Measurements from ENCODE around the gene CALM1. TPM values are rescaled to one million over a fixed set of nuclear protein-coding genes. Genes with fewer than 3 reads are reported as not detected.
A peak's percentile ranks its signal among the peaks of the same experiment; 100 is the strongest.

Gene CALM1
- total RNA-seq, 2 experiments from 2014 or later = 725 to 733 TPM

- no peaks in the 10 kb centered on the region for H3K9me3 Mint-ChIP-seq
- CTCF ChIA-PET = interaction anchor here (0.7 kb wide), 1 partner anchor 42 kb away, joined by 3 read pairs; no protein-coding TSS in a partner anchor
- no peak overlapping the region for H3K27ac Mint-ChIP-seq
- no peaks in the 10 kb centered on the region for H3K4me1 Mint-ChIP-seq (ENCODE audit: low read depth)
- POLR2A ChIA-PET = interaction anchor here (0.6 kb wide), 1 partner anchor 275 kb away, joined by 3 read pairs; no protein-coding TSS in a partner anchor
- intact Hi-C loops (cut with micrococcal nuclease) = no loop called here
- DNase-seq = no peak
- H3K4me3 Mint-ChIP-seq = no peak overlapping the region
- no peaks in the 10 kb centered on the region for H3K36me3 Mint-ChIP-seq
- H3K27me3 Mint-ChIP-seq = no peaks in the 10 kb centered on the region
These were observed 22.0 kb upstream of the CALM1 start for GRCh38 chr14:90374813-90375212.

- DNase-seq = no peak
- no peak overlapping the region for H3K27ac Mint-ChIP-seq
- H3K4me1 Mint-ChIP-seq (ENCODE audit: low read depth) = no peaks in the 10 kb centered on the region
- POLR2A ChIA-PET = no interaction called here
- CTCF ChIA-PET = no interaction called here
- intact Hi-C loops (cut with micrococcal nuclease) = no loop called here
- no peaks in the 10 kb centered on the region for H3K36me3 Mint-ChIP-seq
- H3K4me3 Mint-ChIP-seq = no peak overlapping the region
- no peaks in the 10 kb centered on the region for H3K9me3 Mint-ChIP-seq
- no peaks in the 10 kb centered on the region for H3K27me3 Mint-ChIP-seq
These were observed 20.9 kb upstream of the CALM1 start for GRCh38 chr14:90375934-90376333.

GRCh38 chr14:90378249-90378648 is 18.6 kb upstream of the CALM1 start:
- Mint-ChIP-seq H3K27ac (no peak overlapping the region), H3K4me1 (ENCODE audit: low read depth) (no peaks in the 10 kb centered on the region), H3K4me3 (no peak overlapping the region), H3K27me3 (no peaks in the 10 kb centered on the region), H3K9me3 (no peaks in the 10 kb centered on the region), H3K36me3 (no peaks in the 10 kb centered on the region)
- ChIA-PET POLR2A (no interaction called here), CTCF (interaction anchor here (7.8 kb wide), 1 partner anchor 21 kb away, joined by 80 read pairs; no protein-coding TSS in a partner anchor)
- intact Hi-C loops (cut with micrococcal nuclease) = no loop called here
- no peak for DNase-seq

- POLR2A ChIA-PET = no interaction called here
- H3K27ac Mint-ChIP-seq = no peak overlapping the region
- intact Hi-C loops (cut with micrococcal nuclease) = no loop called here
- no peak for DNase-seq
- no peak overlapping the region for H3K4me3 Mint-ChIP-seq
- H3K9me3 Mint-ChIP-seq = no peaks in the 10 kb centered on the region
- H3K4me1 Mint-ChIP-seq (ENCODE audit: low read depth) = peaks cover under 1% of the 10 kb centered on the region
- no peaks in the 10 kb centered on the region for H3K27me3 Mint-ChIP-seq
- CTCF ChIA-PET = interaction anchor here (7.8 kb wide), 1 partner anchor 20 kb away, joined by 80 read pairs; no protein-coding TSS in a partner anchor
- no peaks in the 10 kb centered on the region for H3K36me3 Mint-ChIP-seq
These were observed 17.7 kb upstream of the CALM1 start for GRCh38 chr14:90379106-90379505.

GRCh38 chr14:90381011-90381786 is 15.6 kb upstream of the CALM1 start:
- no peak for DNase-seq
- no peaks in the 10 kb centered on the region for H3K9me3 Mint-ChIP-seq
- POLR2A ChIA-PET = interaction anchor here (0.7 to 6.8 kb wide), 4 partner anchors 10 to 680 kb away, joined by 3 to 159 read pairs (median 58); partner anchors contain the start of genes CALM1 and RPS6KA5
- H3K36me3 Mint-ChIP-seq = no peaks in the 10 kb centered on the region
- H3K4me3 Mint-ChIP-seq = no peak overlapping the region
- peaks cover 15% of the 10 kb centered on the region for H3K4me1 Mint-ChIP-seq (ENCODE audit: low read depth)
- CTCF ChIA-PET = interaction anchor here (1.8 to 7.8 kb wide), 2 partner anchors 12 to 18 kb away, joined by 10 to 80 read pairs; no protein-coding TSS in a partner anchor
- intact Hi-C loops (cut with micrococcal nuclease) = loop anchor here (5.0 to 10.0 kb wide), 7 partner anchors 124 to 1484 kb away; partner anchors contain the start of genes PSMC1, RPS6KA5, TC2N and TDP1
- H3K27ac Mint-ChIP-seq = no peak overlapping the region
- no peaks in the 10 kb centered on the region for H3K27me3 Mint-ChIP-seq

GRCh38 chr14:90381999-90382451 is 14.8 kb upstream of the CALM1 start:
- no peak overlapping the region for H3K4me3 Mint-ChIP-seq
- intact Hi-C loops (cut with micrococcal nuclease) = loop anchor here (5.0 to 10.0 kb wide), 7 partner anchors 125 to 1483 kb away; partner anchors contain the start of genes PSMC1, RPS6KA5, TC2N and TDP1
- CTCF ChIA-PET = interaction anchor here (1.0 to 7.8 kb wide), 5 partner anchors 13 to 315 kb away, joined by 3 to 80 read pairs (median 5); partner anchors contain the start of gene CALM1

GRCh38 chr14:90382491-90383125 is 14.2 kb upstream of the CALM1 start:
- Mint-ChIP-seq H3K9me3 (no peaks in the 10 kb centered on the region), H3K36me3 (no peaks in the 10 kb centered on the region)
- DNase-seq = peak; percentile 82

More at GRCh38 chr14:90381999-90382451, 14.8 kb upstream of the CALM1 start:
- H3K27ac Mint-ChIP-seq = no peak overlapping the region
- H3K27me3 Mint-ChIP-seq = no peaks in the 10 kb centered on the region
- H3K9me3 Mint-ChIP-seq = no peaks in the 10 kb centered on the region
- peaks cover 18% of the 10 kb centered on the region for H3K4me1 Mint-ChIP-seq (ENCODE audit: low read depth)
- H3K36me3 Mint-ChIP-seq = no peaks in the 10 kb centered on the region
- POLR2A ChIA-PET = interaction anchor here (0.5 to 6.8 kb wide), 11 partner anchors 9 to 679 kb away, joined by 3 to 159 read pairs (median 5); partner anchors contain the start of genes CALM1, PSMC1 and RPS6KA5
- DNase-seq = peak; percentile 49

GRCh38 chr14:90383126-90383730 is 13.6 kb upstream of the CALM1 start:
- Mint-ChIP-seq H3K27me3 (no peaks in the 10 kb centered on the region), H3K4me3 (no peak overlapping the region)

More at GRCh38 chr14:90382491-90383125, 14.2 kb upstream of the CALM1 start:
- H3K27ac Mint-ChIP-seq = no peak overlapping the region
- intact Hi-C loops (cut with micrococcal nuclease) = loop anchor here (1.0 to 10.0 kb wide), 9 partner anchors 14 to 1482 kb away; partner anchors contain the start of genes NRDE2, PSMC1, RPS6KA5 and TC2N
- no peak overlapping the region for H3K4me3 Mint-ChIP-seq
- peaks cover 18% of the 10 kb centered on the region for H3K4me1 Mint-ChIP-seq (ENCODE audit: low read depth)
- POLR2A ChIA-PET = interaction anchor here (0.5 to 6.8 kb wide), 12 partner anchors 9 to 376 kb away, joined by 3 to 159 read pairs (median 6); partner anchors contain the start of genes CALM1 and PSMC1
- CTCF ChIA-PET = interaction anchor here (1.0 to 7.8 kb wide), 7 partner anchors 14 to 315 kb away, joined by 3 to 80 read pairs (median 5); partner anchors contain the start of gene CALM1
- no peaks in the 10 kb centered on the region for H3K27me3 Mint-ChIP-seq

GRCh38 chr14:90383731-90384542 is 12.9 kb upstream of the CALM1 start:
- intact Hi-C loops (cut with micrococcal nuclease) = loop anchor here (1.0 to 10.0 kb wide), 9 partner anchors 12 to 1481 kb away; partner anchors contain the start of genes NRDE2, PSMC1, RPS6KA5 and TC2N
- Mint-ChIP-seq H3K27ac (no peak overlapping the region), H3K9me3 (no peaks in the 10 kb centered on the region), H3K4me3 (no peak overlapping the region), H3K36me3 (no peaks in the 10 kb centered on the region), H3K27me3 (no peaks in the 10 kb centered on the region), H3K4me1 (ENCODE audit: low read depth) (peaks cover 29% of the 10 kb centered on the region)
- ChIA-PET CTCF (interaction anchor here (0.8 to 7.8 kb wide), 6 partner anchors 9 to 95 kb away, joined by 3 to 80 read pairs (median 3); partner anchors contain the start of gene CALM1), POLR2A (interaction anchor here (0.5 to 6.8 kb wide), 9 partner anchors 12 to 862 kb away, joined by 3 to 159 read pairs (median 4); partner anchors contain the start of genes CALM1 and PSMC1)
- DNase-seq = peak; percentile 77

More at GRCh38 chr14:90383126-90383730, 13.6 kb upstream of the CALM1 start:
- Mint-ChIP-seq H3K4me1 (ENCODE audit: low read depth) (peaks cover 22% of the 10 kb centered on the region), H3K27ac (no peak overlapping the region), H3K9me3 (no peaks in the 10 kb centered on the region), H3K36me3 (no peaks in the 10 kb centered on the region)
- POLR2A ChIA-PET = interaction anchor here (0.5 to 6.8 kb wide), 15 partner anchors 8 to 863 kb away, joined by 3 to 159 read pairs (median 4); partner anchors contain the start of genes CALM1, GPR68 and PSMC1
- peak; percentile 99 for DNase-seq
- CTCF ChIA-PET = interaction anchor here (0.8 to 7.8 kb wide), 8 partner anchors 14 to 314 kb away, joined by 3 to 80 read pairs (median 4); partner anchors contain the start of gene CALM1
- intact Hi-C loops (cut with micrococcal nuclease) = loop anchor here (1.0 to 10.0 kb wide), 9 partner anchors 13 to 1482 kb away; partner anchors contain the start of genes NRDE2, PSMC1, RPS6KA5 and TC2N

- H3K4me1 Mint-ChIP-seq (ENCODE audit: low read depth) = peaks cover 35% of the 10 kb centered on the region
- DNase-seq = no peak
- no peaks in the 10 kb centered on the region for H3K9me3 Mint-ChIP-seq
- intact Hi-C loops (cut with micrococcal nuclease) = loop anchor here (5.0 to 10.0 kb wide), 7 partner anchors 127 to 1480 kb away; partner anchors contain the start of genes PSMC1, RPS6KA5, TC2N and TDP1
- H3K27me3 Mint-ChIP-seq = no peaks in the 10 kb centered on the region
- CTCF ChIA-PET = interaction anchor here (1.1 to 7.8 kb wide), 3 partner anchors 8 to 15 kb away, joined by 3 to 80 read pairs (median 3); partner anchors contain the start of gene CALM1
- H3K4me3 Mint-ChIP-seq = no peak overlapping the region
- POLR2A ChIA-PET = interaction anchor here (1.0 to 6.8 kb wide), 6 partner anchors 11 to 128 kb away, joined by 3 to 159 read pairs (median 8); partner anchors contain the start of genes CALM1 and PSMC1
- no peaks in the 10 kb centered on the region for H3K36me3 Mint-ChIP-seq
- no peak overlapping the region for H3K27ac Mint-ChIP-seq
These were observed 12.3 kb upstream of the CALM1 start for GRCh38 chr14:90384543-90384911.

All from activated CD4-positive, alpha-beta memory T cell treated with anti-CD3 and anti-CD28 coated beads for 36 hours (primary cell).